Spleen (tissue), 11 donors: Measurements from ENCODE around the gene EIF2B2. TPM values are rescaled to one million over a fixed set of nuclear protein-coding genes. Genes with fewer than 3 reads are reported as not detected.
A peak's percentile ranks its signal among the peaks of the same experiment; 100 is the strongest.

Experiments used
- DNase-seq: peaks from one replicate; pipeline ENCODE4 v3.0.0-alpha.2; 2020
- H3K27ac ChIP-seq, 8 donors: fragments of 200-600 bp; sonication (generic) in 7 of 8; 1 replicate in 4 of 8; 2 replicates in 4 of 8; pipeline versions ENCODE4 v1.5.0 to v1.8.0; 2016 to 2021; ENCODE audit warnings: inconsistent platforms in 4 of 8, mild to moderate bottlenecking in 4 of 8, moderate library complexity in 1 of 8
- H3K27me3 ChIP-seq, 7 donors: fragments of 200-600 bp; sonication (generic) in 6 of 7; replicated peaks in 1 of 7; 1 replicate in 4 of 7; 2 replicates in 3 of 7; pipeline versions ENCODE4 v1.5.0 to v1.8.0; 2016 to 2021; ENCODE audit warnings: inconsistent platforms in 3 of 7, mild to moderate bottlenecking in 1 of 7
- H3K36me3 ChIP-seq, 6 donors: fragments of 200-600 bp; sonication (generic) in 5 of 6; 1 replicate in 4 of 6; 2 replicates in 2 of 6; pipeline versions ENCODE4 v1.5.0 to v1.8.0; 2016 to 2021; ENCODE audit warnings: inconsistent platforms in 2 of 6
- H3K4me1 ChIP-seq, 6 donors: fragments of 200-600 bp; sonication (generic) in 5 of 6; 1 replicate in 3 of 6; 2 replicates in 3 of 6; pipeline versions ENCODE4 v1.5.0 to v1.8.0; 2016 to 2021; ENCODE audit warnings: inconsistent platforms in 3 of 6
- H3K4me3 ChIP-seq, 8 donors: fragments of 200-600 bp; sonication (generic) in 7 of 8; 1 replicate in 4 of 8; 2 replicates in 4 of 8; pipeline versions ENCODE4 v1.5.0 to v1.8.0; 2016 to 2021; ENCODE audit warnings: inconsistent platforms in 4 of 8, mild to moderate bottlenecking in 4 of 8, moderate library complexity in 2 of 8
- H3K9me3 ChIP-seq, 8 donors: fragments of 200-600 bp; sonication (generic) in 7 of 8; 1 replicate in 4 of 8; 2 replicates in 4 of 8; pipeline versions ENCODE4 v1.5.0 to v1.8.0; 2016 to 2021; ENCODE audit warnings: inconsistent platforms in 4 of 8
- CTCF ChIP-seq, 11 experiments: fragments of 200-600 bp in 7 of 11; fragments of 450-650 bp in 4 of 11; sonication (generic) in 4 of 11; IDR thresholded peaks in 8 of 11; conservative IDR thresholded peaks in 3 of 11; 1 replicate in 7 of 11; 2 replicates in 4 of 11; pipeline versions ENCODE4 v1.4.0 to v1.8.0; 2016 to 2021; ENCODE audit warnings: antibody characterized with exemption in 11 of 11, inconsistent platforms in 4 of 11, mild to moderate bottlenecking in 1 of 11
- POLR2A ChIP-seq, 3 donors: fragments of 450-650 bp; IDR thresholded peaks; one replicate each; pipeline ENCODE4 v1.5.1; 2017; ENCODE audit warnings: antibody characterized with exemption in 3 of 3, mild to moderate bottlenecking in 1 of 3
- POLR2AphosphoS5 ChIP-seq, 3 donors: sonication (generic); formaldehyde crosslinking; IDR thresholded peaks; one replicate each; pipeline ENCODE4 v1.5.1; 2017; ENCODE audit warnings: antibody characterized with exemption in 3 of 3
- WGBS, 5 donors: extraction: QIAGEN DNeasy Blood & Tissue Kit in 3 of 5; methylation state at CpG; one replicate each; pipeline versions ENCODE4 v1.1.5 to v1.1.7; 2013 to 2018; 5-methylcytosine and 5-hydroxymethylcytosine counted together
- intact Hi-C: fragments of 100-400 bp; cut with DNase I; formaldehyde crosslinking; loops from one replicate; pipeline ENCODE4 v1.15.0; 2023; ENCODE audit warnings: low total_unique reads
- polyA plus RNA-seq, 3 donors: library from polyadenylated mRNA; stranded (reverse); fragments of 200-250 nt; gene quantifications; one replicate each; pipeline ENCODE4 v1.2.1, GENCODE V29; 2013
- total RNA-seq, 7 donors: library from RNA; depleted of rRNA in 3 of 7; stranded (reverse); fragments of >200 nt in 3 of 7; fragmentation: NEBNext Ultra II Directional in 4 of 7; extraction: Animal tissue kit (Norgen Biotek cat#: 25700) in 4 of 7; gene quantifications; one replicate each; pipeline versions ENCODE4 v1.1.0 to v1.2.1, GENCODE V29; 2016 to 2021
- donor health status: healthy with polysubstance abuse.
- donor health status: DM: no; HTN: no; CAD: no; lungs with moderate emphysema.
- donor health status: DM: no; HTN: no; CAD: no.
- donor health status: Bipolar disorder and iron deficiency.
- donor health status: healthy.
- donor health status: DM: no; HTN: no; CAD: no.
- donor health status: DM: yes; HTN: yes; CAD: no.

Gene EIF2B2
- total and polyA plus RNA-seq, 10 donors: 16.0 to 38.1 (median 25.8) TPM

GRCh38 chr14:75051556-75051899 is 48.8 kb downstream of the EIF2B2 start:
- DNase-seq: no peak
- Histone ChIP-seq H3K27me3 (no peaks in the 10 kb centered on the region), H3K9me3 (no peaks in the 10 kb centered on the region), H3K4me3 (peak overlapping the region; percentile 40 to 76 (median 66)), H3K4me1 (peaks cover 5 to 45% (median 26%) of the 10 kb centered on the region in 6 donors), H3K36me3 (no peaks in the 10 kb centered on the region), H3K27ac (peak overlapping the region; percentile 76 to 92 (median 86))
- WGBS, 5 donors: 26 to 34% (median 34%) methylated on average over 5 of the region's 5 CpGs
- TF ChIP-seq CTCF (IDR thresholded peaks at IDR 0.05 in 8 of 11, conservative IDR thresholded peaks at IDR 0.05 in 3 of 11) (no peak), POLR2AphosphoS5 (IDR thresholded peaks at IDR 0.05) (no peak), POLR2A (IDR thresholded peaks at IDR 0.05) (no peak)
- intact Hi-C loops: no loop called here

- DNase-seq: no peak
- intact Hi-C loops: no loop called here
Measured at GRCh38 chr14:75053396-75054291, 50.9 kb downstream of the EIF2B2 start.

GRCh38 chr14:75054421-75054820 is 51.7 kb downstream of the EIF2B2 start:
- Histone ChIP-seq H3K9me3 (no peaks in the 10 kb centered on the region), H3K27ac (no peak overlapping the region), H3K27me3 (no peaks in the 10 kb centered on the region), H3K4me1 (peaks cover 5 to 35% (median 21%) of the 10 kb centered on the region in 6 donors), H3K4me3 (no peak overlapping the region), H3K36me3 (no peaks in the 10 kb centered on the region)
- 72 to 95% (median 80%) methylated on average over 1 of the region's 1 CpG for WGBS, 5 donors
- intact Hi-C loops: no loop called here
- TF ChIP-seq POLR2A (IDR thresholded peaks at IDR 0.05): no peak
- TF ChIP-seq POLR2AphosphoS5 (IDR thresholded peaks at IDR 0.05): no peak
- no peak for TF ChIP-seq CTCF (IDR thresholded peaks at IDR 0.05 in 8 of 11, conservative IDR thresholded peaks at IDR 0.05 in 3 of 11)
- no peak for DNase-seq

More at GRCh38 chr14:75053396-75054291, 50.9 kb downstream of the EIF2B2 start:
- H3K4me3 ChIP-seq: no peak overlapping the region
- H3K27ac ChIP-seq: peak overlapping the region in 3 of 8 donors; percentile 15 to 33 (median 32)
- TF ChIP-seq POLR2AphosphoS5 (IDR thresholded peaks at IDR 0.05) (no peak), CTCF (IDR thresholded peaks at IDR 0.05 in 8 of 11, conservative IDR thresholded peaks at IDR 0.05 in 3 of 11) (no peak), POLR2A (IDR thresholded peaks at IDR 0.05) (no peak)
- peaks cover 5 to 43% (median 26%) of the 10 kb centered on the region in 6 donors for H3K4me1 ChIP-seq
- no peaks in the 10 kb centered on the region for H3K9me3 ChIP-seq
- WGBS, 5 donors: 51 to 57% (median 56%) methylated on average over 5 of the region's 5 CpGs
- H3K27me3 ChIP-seq: no peaks in the 10 kb centered on the region
- H3K36me3 ChIP-seq: no peaks in the 10 kb centered on the region

- peaks cover 8 to 23% (median 18%) of the 10 kb centered on the region in 6 donors for H3K4me1 ChIP-seq
- H3K9me3 ChIP-seq: no peaks in the 10 kb centered on the region
- DNase-seq: no peak
- no peak overlapping the region for H3K27ac ChIP-seq
- WGBS, 5 donors: 86 to 92% (median 90%) methylated on average over 2 of the region's 2 CpGs
- intact Hi-C loops: no loop called here
- H3K36me3 ChIP-seq: peaks cover 0 to 3% (median 0%) of the 10 kb centered on the region in 6 donors
- H3K4me3 ChIP-seq: no peak overlapping the region
- no peaks in the 10 kb centered on the region for H3K27me3 ChIP-seq
- TF ChIP-seq CTCF (IDR thresholded peaks at IDR 0.05 in 8 of 11, conservative IDR thresholded peaks at IDR 0.05 in 3 of 11): no peak
- no peak for TF ChIP-seq POLR2A (IDR thresholded peaks at IDR 0.05)
- TF ChIP-seq POLR2AphosphoS5 (IDR thresholded peaks at IDR 0.05): no peak
Measured at GRCh38 chr14:75059642-75060041, 56.9 kb downstream of the EIF2B2 start.
